ENCODE data around the gene RFNG.

- TF ChIP-seq CTCF (IDR thresholded peaks at IDR 0.05): no peak
- no peak for TF ChIP-seq POLR2A (IDR thresholded peaks at IDR 0.05)
These were observed 31.4 kb upstream of the RFNG start for GRCh38 chr17:82083009-82083408.

All from thyroid gland (tissue), 4 donors.